SH-SY5Y (cell line): ENCODE data around the gene PPFIA4.

Source experiments
- GATA2 ChIP-seq: IDR thresholded peaks from 2 replicates; pipeline ENCODE4 v1.6.1; 2011; ENCODE audit warnings: mild to moderate bottlenecking, low read depth, low read length
- GATA3 ChIP-seq: IDR thresholded peaks from 2 replicates; pipeline ENCODE4 v1.6.1; 2011; ENCODE audit warnings: low read depth, mild to moderate bottlenecking, low read length, moderate library complexity

- no peak for TF ChIP-seq GATA3
- no peak for TF ChIP-seq GATA2
Measured at GRCh38 chr1:202989879-202990278, 36.4 kb upstream of the PPFIA4 start.
